ENCODE results near the gene GNA14. TPM values are rescaled to one million over a fixed set of nuclear protein-coding genes. Genes with fewer than 3 reads are reported as not detected.
"Not testable (repeated sequence)": the region's sequence is repeated elsewhere in the genome, so short reads cannot be mapped to it uniquely, and the experiment has no call there.

GNA14 gene
- total RNA-seq, 1 experiment from 2014 or later: 1.2 TPM

DNA sequence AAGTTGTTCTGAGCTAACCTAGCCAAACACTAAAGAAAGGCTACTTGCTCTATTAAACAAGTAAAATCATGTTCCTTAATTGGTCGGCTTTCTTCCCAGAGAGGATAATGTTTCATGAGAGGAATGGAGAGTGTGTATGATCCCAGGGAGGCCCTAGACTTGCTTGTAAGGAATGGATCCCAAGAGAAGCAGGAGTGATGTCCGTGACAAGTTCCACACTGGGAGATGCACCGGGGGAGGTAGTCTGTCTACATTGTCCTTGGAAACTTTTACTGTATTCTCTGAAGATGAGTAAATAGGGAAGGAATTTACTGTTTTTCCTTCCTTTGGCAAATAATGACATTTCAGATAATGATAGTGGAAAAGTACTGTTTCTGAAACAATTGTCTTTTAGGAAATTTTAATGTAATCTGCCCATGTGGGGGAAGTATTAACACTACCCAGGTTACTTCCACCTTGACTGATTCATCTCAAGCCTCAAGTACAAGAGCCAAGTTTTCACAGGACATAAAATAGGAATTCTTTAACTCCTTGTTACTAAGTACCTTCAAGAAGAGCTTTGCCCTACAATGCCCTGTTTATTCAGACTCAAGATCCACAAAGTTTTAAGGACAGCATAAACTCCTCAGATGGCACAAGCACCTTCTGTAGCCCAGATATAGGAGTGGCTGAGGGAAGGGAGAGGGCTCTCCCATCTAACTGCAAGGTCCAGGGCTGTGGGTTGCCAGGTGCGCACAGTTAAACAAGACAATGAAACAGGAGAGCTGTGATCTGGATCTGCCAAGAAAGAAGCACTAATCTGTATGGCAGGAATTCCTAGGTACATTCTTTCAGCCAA, 152.1 kb downstream of the GNA14 start:
- no peaks in the 10 kb centered on the region for H3K9me2 ChIP-seq (replicated peaks; ENCODE audit: low read length)
- H3K4me1 ChIP-seq (ENCODE audit: insufficient read depth, low read length): peaks cover 27% of the 10 kb centered on the region
- no peaks in the 10 kb centered on the region for H3K36me3 ChIP-seq (ENCODE audit: low read depth, low read length)
- H3K27me3 ChIP-seq (ENCODE audit: low read length): no peaks in the 10 kb centered on the region
- no peaks in the 10 kb centered on the region for H4K20me1 ChIP-seq (ENCODE audit: low read length)
- peak; percentile 90 for ATAC-seq
- H3K79me2 ChIP-seq (ENCODE audit: low read length): no peaks in the 10 kb centered on the region
- H3K9ac ChIP-seq (ENCODE audit: low read length): peak overlapping the region; percentile 55
- intact Hi-C loops (cut with micrococcal nuclease): loop anchor here (1.0 kb wide), 3 partner anchors 19 to 153 kb away; no protein-coding TSS in a partner anchor
- H2AFZ ChIP-seq (ENCODE audit: low read length): peak overlapping the region; percentile 40; the same call in 1 of the 2 replicates
- POLR2A ChIA-PET (ENCODE audit: unreplicated experiment): interaction anchor here (0.5 to 0.7 kb wide), 3 partner anchors 9 to 154 kb away, joined by 3 to 8 read pairs (median 4); no protein-coding TSS in a partner anchor
- H3K27ac ChIP-seq (ENCODE audit: low read length): peak overlapping the region; percentile 94
- no peaks in the 10 kb centered on the region for H3K9me3 ChIP-seq (ENCODE audit: low read length)
- no TSS peak for BruUV-seq (replicated peaks)
- TF ChIP-seq EZH2 (IDR thresholded peaks at IDR 0.05; ENCODE audit: low read length, unreplicated experiment) (no peak), EZH2phosphoT487 (IDR thresholded peaks at IDR 0.05; ENCODE audit: borderline replicate concordance, low read length) (no peak)
- TF ChIP-seq, protein P1, sequence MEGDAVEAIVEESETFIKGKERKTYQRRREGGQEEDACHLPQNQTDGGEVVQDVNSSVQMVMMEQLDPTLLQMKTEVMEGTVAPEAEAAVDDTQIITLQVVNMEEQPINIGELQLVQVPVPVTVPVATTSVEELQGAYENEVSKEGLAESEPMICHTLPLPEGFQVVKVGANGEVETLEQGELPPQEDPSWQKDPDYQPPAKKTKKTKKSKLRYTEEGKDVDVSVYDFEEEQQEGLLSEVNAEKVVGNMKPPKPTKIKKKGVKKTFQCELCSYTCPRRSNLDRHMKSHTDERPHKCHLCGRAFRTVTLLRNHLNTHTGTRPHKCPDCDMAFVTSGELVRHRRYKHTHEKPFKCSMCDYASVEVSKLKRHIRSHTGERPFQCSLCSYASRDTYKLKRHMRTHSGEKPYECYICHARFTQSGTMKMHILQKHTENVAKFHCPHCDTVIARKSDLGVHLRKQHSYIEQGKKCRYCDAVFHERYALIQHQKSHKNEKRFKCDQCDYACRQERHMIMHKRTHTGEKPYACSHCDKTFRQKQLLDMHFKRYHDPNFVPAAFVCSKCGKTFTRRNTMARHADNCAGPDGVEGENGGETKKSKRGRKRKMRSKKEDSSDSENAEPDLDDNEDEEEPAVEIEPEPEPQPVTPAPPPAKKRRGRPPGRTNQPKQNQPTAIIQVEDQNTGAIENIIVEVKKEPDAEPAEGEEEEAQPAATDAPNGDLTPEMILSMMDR (conservative IDR thresholded peaks at IDR 0.05; ENCODE audit: low read depth, low read length): no peak
- peak overlapping the region; percentile 63 for H3K4me2 ChIP-seq (ENCODE audit: low read length)
- H3F3A ChIP-seq (ENCODE audit: low read length, unreplicated experiment): peaks cover 4% of the 10 kb centered on the region
- peak; percentile 79 for DNase-seq
- peak overlapping the region; percentile 9; the same call in 1 of the 2 replicates for H3K4me3 ChIP-seq (ENCODE audit: low read length)
- CTCF ChIA-PET: interaction anchor here (0.6 to 0.9 kb wide), 2 partner anchors 39 kb away, joined by 4 to 5 read pairs; no protein-coding TSS in a partner anchor

DNA sequence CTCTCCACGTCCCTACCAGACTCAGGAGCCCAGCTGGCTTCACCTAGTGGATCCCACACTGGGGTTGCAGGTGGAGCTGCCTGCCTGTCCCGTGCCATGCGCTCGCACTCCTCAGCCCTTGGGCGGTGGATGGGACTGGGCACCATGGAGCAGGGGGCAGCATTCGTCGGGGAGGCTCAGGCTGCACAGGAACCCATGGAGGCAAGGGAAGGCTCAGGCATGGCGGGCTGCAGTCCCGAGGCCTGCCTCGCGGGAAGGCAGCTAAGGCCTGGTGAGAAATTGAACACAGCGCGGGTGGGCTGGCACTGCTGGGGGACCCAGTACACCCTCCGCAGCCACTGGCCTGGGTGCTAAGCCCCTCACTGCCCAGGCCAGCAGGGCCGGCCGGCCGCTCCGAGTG, 157.8 kb downstream of the GNA14 start:
- H3K4me2 ChIP-seq (ENCODE audit: low read length); H4K20me1 ChIP-seq (ENCODE audit: low read length); H3K9me3 ChIP-seq (ENCODE audit: low read length); H3K79me2 ChIP-seq (ENCODE audit: low read length); ATAC-seq; H3K27me3 ChIP-seq (ENCODE audit: low read length); H3K9ac ChIP-seq (ENCODE audit: low read length); intact Hi-C loops (cut with micrococcal nuclease); BruUV-seq (replicated peaks); H3F3A ChIP-seq (ENCODE audit: low read length, unreplicated experiment); H3K4me3 ChIP-seq (ENCODE audit: low read length); CTCF ChIA-PET; H2AFZ ChIP-seq (ENCODE audit: low read length); H3K36me3 ChIP-seq (ENCODE audit: low read depth, low read length); H3K9me2 ChIP-seq (replicated peaks; ENCODE audit: low read length); POLR2A ChIA-PET (ENCODE audit: unreplicated experiment); H3K27ac ChIP-seq (ENCODE audit: low read length); DNase-seq; H3K4me1 ChIP-seq (ENCODE audit: insufficient read depth, low read length): not testable (repeated sequence)

DNA sequence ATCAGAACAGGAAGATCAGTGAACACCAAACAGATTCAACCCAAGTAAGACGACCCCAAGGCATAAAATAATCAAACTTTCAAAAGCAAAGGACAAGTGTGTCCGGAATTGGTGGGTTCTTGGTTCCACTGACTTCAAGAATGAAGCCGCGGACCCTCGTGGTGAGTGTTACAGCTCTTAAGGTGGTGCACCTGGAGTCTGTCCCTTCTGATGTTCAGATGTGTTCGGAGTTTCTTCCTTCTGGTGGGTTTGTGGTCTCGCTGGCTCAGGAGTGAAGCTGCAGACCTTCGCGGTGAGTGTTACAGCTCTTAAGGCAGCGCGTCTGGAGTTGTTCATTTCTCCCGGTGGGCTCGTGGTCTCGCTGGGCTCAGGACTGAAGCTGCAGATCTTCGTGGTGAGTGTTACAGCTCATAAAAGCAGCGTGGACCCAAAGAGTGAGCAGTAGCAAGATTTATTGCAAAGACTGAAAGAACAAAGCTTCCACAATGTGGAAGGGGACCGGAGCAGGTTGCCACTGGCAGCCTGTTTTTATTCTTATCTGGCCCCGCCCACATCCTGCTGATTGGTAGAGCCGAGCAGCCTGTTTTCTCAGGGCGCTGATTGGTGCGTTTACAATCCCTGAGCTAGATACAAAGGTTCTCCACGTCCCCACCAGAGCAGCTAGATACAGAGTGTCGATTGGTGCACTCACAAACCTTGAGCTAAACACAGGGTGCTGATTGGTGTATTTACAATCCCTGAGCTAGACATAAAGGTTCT, 158.5 kb downstream of the GNA14 start:
- H3K4me1 ChIP-seq (ENCODE audit: insufficient read depth, low read length); CTCF ChIA-PET; ATAC-seq; H3K9me3 ChIP-seq (ENCODE audit: low read length); H3K9me2 ChIP-seq (replicated peaks; ENCODE audit: low read length); H3K4me2 ChIP-seq (ENCODE audit: low read length); BruUV-seq (replicated peaks); H3K9ac ChIP-seq (ENCODE audit: low read length); H4K20me1 ChIP-seq (ENCODE audit: low read length); H3K27me3 ChIP-seq (ENCODE audit: low read length); H3K36me3 ChIP-seq (ENCODE audit: low read depth, low read length); H3F3A ChIP-seq (ENCODE audit: low read length, unreplicated experiment); H3K79me2 ChIP-seq (ENCODE audit: low read length); H3K4me3 ChIP-seq (ENCODE audit: low read length); H2AFZ ChIP-seq (ENCODE audit: low read length); H3K27ac ChIP-seq (ENCODE audit: low read length); POLR2A ChIA-PET (ENCODE audit: unreplicated experiment); DNase-seq: not testable (repeated sequence)
- intact Hi-C loops (cut with micrococcal nuclease): loop anchor here (2.0 kb wide), 1 partner anchor 57 kb away; no protein-coding TSS in a partner anchor

Data from PC-3 (cell line).